ENCODE results near the gene ZNF467. TPM values are rescaled to one million over a fixed set of nuclear protein-coding genes. Genes with fewer than 3 reads are reported as not detected.

Gene ZNF467
- total and polyA plus RNA-seq, 2 donors (not counting 1 experiment from before 2014, with no cell fraction given), result 0.39 to 1.1 TPM

DNA sequence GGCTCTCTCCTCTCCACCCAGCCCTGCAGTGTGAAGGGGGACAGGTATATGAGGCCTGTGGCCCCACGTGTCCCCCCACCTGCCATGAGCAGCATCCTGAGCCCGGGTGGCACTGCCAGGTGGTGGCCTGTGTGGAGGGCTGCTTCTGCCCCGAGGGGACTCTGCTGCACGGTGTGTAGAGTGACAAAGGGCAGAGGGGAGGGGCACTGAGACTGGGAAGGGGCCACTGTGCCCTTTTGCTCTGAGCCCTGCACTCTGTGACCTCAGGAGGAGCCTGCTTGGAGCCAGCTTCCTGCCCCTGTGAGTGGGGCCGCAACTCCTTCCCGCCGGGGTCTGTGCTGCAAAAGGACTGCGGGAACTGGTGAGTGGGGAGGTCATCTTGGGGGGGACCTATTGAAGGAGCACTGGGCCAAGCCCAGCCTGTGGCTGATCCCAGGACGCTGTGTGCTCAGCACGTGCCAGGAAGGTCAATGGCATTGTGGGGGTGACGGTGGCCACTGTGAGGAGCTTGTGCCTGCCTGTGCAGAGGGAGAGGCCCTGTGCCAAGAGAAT, 15.0 kb upstream of the ZNF467 start:
- no peaks in the 10 kb centered on the region for H3K4me1 Mint-ChIP-seq
- H3K27me3 ChIP-seq (replicated peaks in 1 of 4; ENCODE audit: control extremely low read depth in 1 of 4, control insufficient read depth in 3 of 4, insufficient read depth in 4 of 4, low read length in 3 of 4), result peaks cover 0 to 22% (median 4%) of the 10 kb centered on the region in 4 experiments
- no peak for DNase-seq
- H3K27me3 Mint-ChIP-seq, result peaks cover 17% of the 10 kb centered on the region
- TF ChIP-seq EZH2 (IDR thresholded peaks at IDR 0.05; ENCODE audit: borderline replicate concordance, insufficient read depth, low read depth, low read length, poor library complexity, severe bottlenecking), result no peak
- TF ChIP-seq, protein P1, sequence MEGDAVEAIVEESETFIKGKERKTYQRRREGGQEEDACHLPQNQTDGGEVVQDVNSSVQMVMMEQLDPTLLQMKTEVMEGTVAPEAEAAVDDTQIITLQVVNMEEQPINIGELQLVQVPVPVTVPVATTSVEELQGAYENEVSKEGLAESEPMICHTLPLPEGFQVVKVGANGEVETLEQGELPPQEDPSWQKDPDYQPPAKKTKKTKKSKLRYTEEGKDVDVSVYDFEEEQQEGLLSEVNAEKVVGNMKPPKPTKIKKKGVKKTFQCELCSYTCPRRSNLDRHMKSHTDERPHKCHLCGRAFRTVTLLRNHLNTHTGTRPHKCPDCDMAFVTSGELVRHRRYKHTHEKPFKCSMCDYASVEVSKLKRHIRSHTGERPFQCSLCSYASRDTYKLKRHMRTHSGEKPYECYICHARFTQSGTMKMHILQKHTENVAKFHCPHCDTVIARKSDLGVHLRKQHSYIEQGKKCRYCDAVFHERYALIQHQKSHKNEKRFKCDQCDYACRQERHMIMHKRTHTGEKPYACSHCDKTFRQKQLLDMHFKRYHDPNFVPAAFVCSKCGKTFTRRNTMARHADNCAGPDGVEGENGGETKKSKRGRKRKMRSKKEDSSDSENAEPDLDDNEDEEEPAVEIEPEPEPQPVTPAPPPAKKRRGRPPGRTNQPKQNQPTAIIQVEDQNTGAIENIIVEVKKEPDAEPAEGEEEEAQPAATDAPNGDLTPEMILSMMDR (IDR thresholded peaks at IDR 0.05), result no peak
- ChIA-PET POLR2A (no interaction called here), CTCF (interaction anchor here (0.6 kb wide), 1 partner anchor 12 kb away, joined by 3 read pairs; no protein-coding TSS in a partner anchor)
- H3K9me3 ChIP-seq (ENCODE audit: control extremely low read depth in 1 of 3, control insufficient read depth in 2 of 3, insufficient read depth in 1 of 3, low read length in 2 of 3), result peaks cover 0 to 5% (median 0%) of the 10 kb centered on the region in 3 donors
- no peak overlapping the region for H3K4me3 ChIP-seq (ENCODE audit: control extremely low read depth in 1 of 5, extremely low read depth in 1 of 5, insufficient read depth in 1 of 5, low read depth in 2 of 5, low read length in 4 of 5)
- WGBS (ENCODE audit: insufficient coverage), result 91% methylated on average over 11 of the region's 11 CpGs
- H3K27ac Mint-ChIP-seq, result no peak overlapping the region
- no peak overlapping the region for H2AFZ ChIP-seq (ENCODE audit: insufficient read depth, low read depth, low read length, poor library complexity, severe bottlenecking)
- H3K4me2 ChIP-seq (replicated peaks; ENCODE audit: low read depth, low read length, poor library complexity, severe bottlenecking), result no peak overlapping the region
- H3K9me3 Mint-ChIP-seq (ENCODE audit: insufficient read depth), result no peaks in the 10 kb centered on the region
- intact Hi-C loops (cut with micrococcal nuclease), result no loop called here
- no peaks in the 10 kb centered on the region for H4K20me1 ChIP-seq (ENCODE audit: control insufficient read depth, insufficient read depth, low read length, poor library complexity, severe bottlenecking)
- no peak overlapping the region for H3K4me3 Mint-ChIP-seq
- H3K4me1 ChIP-seq (ENCODE audit: control insufficient read depth in 2 of 2, insufficient read depth in 2 of 2, low read length in 2 of 2), result no peaks in the 10 kb centered on the region
- H3K79me2 ChIP-seq (ENCODE audit: control insufficient read depth, insufficient read depth, low read length), result no peaks in the 10 kb centered on the region
- no peak for ATAC-seq (ENCODE audit: low read depth)
- H3K27ac ChIP-seq (ENCODE audit: low read length in 2 of 2), result no peak overlapping the region
- no peak overlapping the region for H3K9ac ChIP-seq (ENCODE audit: low read length)
- no peaks in the 10 kb centered on the region for H3K36me3 ChIP-seq (replicated peaks in 1 of 2; ENCODE audit: control extremely low read depth in 1 of 2, control insufficient read depth in 1 of 2, extremely low read depth in 1 of 2, insufficient read depth in 2 of 2, low read length in 1 of 2)

DNA sequence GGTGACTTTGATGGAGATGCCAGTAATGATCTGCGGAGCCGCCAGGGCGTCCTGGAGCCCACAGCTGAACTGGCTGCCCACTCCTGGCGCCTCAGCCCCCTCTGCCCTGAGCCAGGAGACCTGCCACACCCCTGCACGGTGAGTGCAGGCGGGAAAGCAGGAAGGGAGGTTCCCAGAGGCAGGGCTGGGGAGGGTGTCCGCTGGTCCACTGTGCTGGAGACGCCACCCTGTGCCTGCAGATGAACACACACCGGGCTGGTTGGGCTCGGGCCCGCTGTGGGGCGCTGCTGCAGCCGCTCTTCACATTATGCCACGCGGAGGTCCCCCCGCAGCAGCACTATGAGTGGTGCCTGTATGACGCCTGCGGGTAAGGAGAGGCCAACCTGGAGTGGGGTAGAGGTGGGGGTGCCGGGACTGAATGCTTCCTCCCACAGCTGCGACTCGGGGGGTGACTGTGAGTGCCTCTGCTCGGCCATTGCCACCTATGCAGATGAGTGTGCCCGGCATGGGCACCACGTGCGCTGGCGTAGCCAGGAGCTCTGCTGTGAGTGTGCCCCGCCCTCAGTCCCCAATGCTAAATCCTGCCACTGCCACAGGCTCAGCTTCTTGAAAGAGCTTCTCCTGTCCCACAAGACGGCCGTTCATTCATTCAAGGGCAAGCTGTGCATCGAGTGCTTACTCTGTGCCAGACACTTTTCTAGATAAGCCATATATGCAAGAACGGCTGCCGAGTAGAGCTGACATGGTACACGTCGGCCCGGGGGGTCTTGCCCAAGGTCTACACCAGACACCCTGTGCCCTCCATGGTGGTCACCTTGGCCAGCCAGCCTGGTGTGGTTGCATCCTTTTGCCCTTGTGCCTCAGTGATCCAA, 14.3 kb upstream of the ZNF467 start:
- H2AFZ ChIP-seq (ENCODE audit: insufficient read depth, low read depth, low read length, poor library complexity, severe bottlenecking), result no peak overlapping the region
- DNase-seq (no peak), ATAC-seq (ENCODE audit: low read depth) (no peak)
- CTCF ChIA-PET, result interaction anchor here (0.6 kb wide), 1 partner anchor 12 kb away, joined by 3 read pairs; no protein-coding TSS in a partner anchor
- no peak overlapping the region for H3K27ac Mint-ChIP-seq
- H3K4me1 ChIP-seq (ENCODE audit: control insufficient read depth in 2 of 2, insufficient read depth in 2 of 2, low read length in 2 of 2), result no peaks in the 10 kb centered on the region
- peaks cover 0 to 22% (median 4%) of the 10 kb centered on the region in 4 experiments for H3K27me3 ChIP-seq (replicated peaks in 1 of 4; ENCODE audit: control extremely low read depth in 1 of 4, control insufficient read depth in 3 of 4, insufficient read depth in 4 of 4, low read length in 3 of 4)
- no peaks in the 10 kb centered on the region for H3K79me2 ChIP-seq (ENCODE audit: control insufficient read depth, insufficient read depth, low read length)
- intact Hi-C loops (cut with micrococcal nuclease), result no loop called here
- no peak overlapping the region for H3K4me2 ChIP-seq (replicated peaks; ENCODE audit: low read depth, low read length, poor library complexity, severe bottlenecking)
- no peaks in the 10 kb centered on the region for H4K20me1 ChIP-seq (ENCODE audit: control insufficient read depth, insufficient read depth, low read length, poor library complexity, severe bottlenecking)
- H3K9me3 ChIP-seq (ENCODE audit: control extremely low read depth in 1 of 3, control insufficient read depth in 2 of 3, insufficient read depth in 1 of 3, low read length in 2 of 3), result peaks cover 0 to 5% (median 0%) of the 10 kb centered on the region in 3 donors
- H3K9me3 Mint-ChIP-seq (ENCODE audit: insufficient read depth), result no peaks in the 10 kb centered on the region
- no peaks in the 10 kb centered on the region for H3K4me1 Mint-ChIP-seq
- WGBS (ENCODE audit: insufficient coverage), result 59% methylated on average over 32 of the region's 35 CpGs
- H3K36me3 ChIP-seq (replicated peaks in 1 of 2; ENCODE audit: control extremely low read depth in 1 of 2, control insufficient read depth in 1 of 2, extremely low read depth in 1 of 2, insufficient read depth in 2 of 2, low read length in 1 of 2), result no peaks in the 10 kb centered on the region
- peaks cover 17% of the 10 kb centered on the region for H3K27me3 Mint-ChIP-seq
- TF ChIP-seq, protein P1 (IDR thresholded peaks at IDR 0.05), result no peak
- no peak for TF ChIP-seq EZH2 (IDR thresholded peaks at IDR 0.05; ENCODE audit: borderline replicate concordance, insufficient read depth, low read depth, low read length, poor library complexity, severe bottlenecking)
- H3K4me3 ChIP-seq (ENCODE audit: control extremely low read depth in 1 of 5, extremely low read depth in 1 of 5, insufficient read depth in 1 of 5, low read depth in 2 of 5, low read length in 4 of 5), result no peak overlapping the region
- POLR2A ChIA-PET, result no interaction called here
- H3K9ac ChIP-seq (ENCODE audit: low read length), result no peak overlapping the region
- no peak overlapping the region for H3K4me3 Mint-ChIP-seq
- H3K27ac ChIP-seq (ENCODE audit: low read length in 2 of 2), result no peak overlapping the region

Data from B cell (primary cell).